OCI-LY3 (cell line): ENCODE data around the gene ZNF853.

Source experiments
- EZH2phosphoT487 ChIP-seq: fragments of 200-600 bp; shearing (Covaris generic); IDR thresholded peaks from 2 replicates; pipeline ENCODE4 v1.6.1; 2018; ENCODE audit warnings: antibody characterized with exemption, mixed run types, low read depth
- TF ChIP-seq, protein P1 (sequence below): fragments of 200-600, 300-600 bp; sonication (generic); IDR thresholded peaks from 2 replicates; pipeline ENCODE4 v1.5.1; 2014; ENCODE audit warnings: antibody characterized with exemption, low read length, low read depth

DNA sequence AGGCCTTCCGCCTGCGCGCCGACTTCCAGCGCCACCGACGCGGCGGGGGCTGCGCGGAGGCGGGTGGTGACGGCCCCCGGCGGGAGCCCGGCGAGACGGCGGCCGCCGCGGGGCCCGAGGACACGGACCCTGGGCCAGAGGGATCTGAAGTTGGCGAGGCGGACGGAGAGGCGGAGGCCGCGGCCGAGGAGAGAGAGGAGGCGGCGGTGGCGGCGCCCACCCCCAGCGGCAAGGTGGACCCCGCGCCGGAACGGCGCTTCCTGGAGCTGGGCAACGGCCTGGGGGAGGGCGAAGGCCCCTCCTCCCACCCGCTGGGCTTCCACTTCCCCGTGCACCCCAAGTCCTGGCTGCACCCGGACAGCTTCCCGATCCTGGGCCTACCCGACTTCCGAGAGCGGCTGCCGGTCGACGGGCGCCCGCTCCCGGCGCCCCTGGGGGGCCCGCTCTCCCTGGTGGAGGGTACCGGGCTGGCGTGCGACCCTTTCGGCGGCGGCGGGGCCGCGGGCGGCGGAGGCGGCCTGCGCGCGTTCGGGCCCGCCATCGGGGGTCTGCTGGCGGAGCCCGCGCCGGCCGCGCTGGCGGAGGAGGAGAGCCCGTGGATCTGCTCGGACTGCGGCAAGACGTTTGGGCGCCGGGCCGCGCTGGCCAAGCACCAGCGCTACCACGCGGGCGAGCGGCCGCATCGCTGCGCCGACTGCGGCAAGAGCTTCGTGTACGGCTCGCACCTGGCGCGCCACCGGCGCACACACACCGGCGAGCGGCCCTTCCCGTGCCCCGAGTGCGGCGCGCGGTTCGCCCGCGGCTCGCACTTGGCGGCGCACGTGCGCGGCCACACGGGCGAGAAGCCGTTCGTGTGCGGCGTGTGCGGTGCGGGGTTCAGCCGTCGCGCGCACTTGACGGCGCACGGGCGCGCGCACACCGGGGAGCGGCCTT lies 37.9 kb downstream of the ZNF853 start:
- TF ChIP-seq, protein P1, sequence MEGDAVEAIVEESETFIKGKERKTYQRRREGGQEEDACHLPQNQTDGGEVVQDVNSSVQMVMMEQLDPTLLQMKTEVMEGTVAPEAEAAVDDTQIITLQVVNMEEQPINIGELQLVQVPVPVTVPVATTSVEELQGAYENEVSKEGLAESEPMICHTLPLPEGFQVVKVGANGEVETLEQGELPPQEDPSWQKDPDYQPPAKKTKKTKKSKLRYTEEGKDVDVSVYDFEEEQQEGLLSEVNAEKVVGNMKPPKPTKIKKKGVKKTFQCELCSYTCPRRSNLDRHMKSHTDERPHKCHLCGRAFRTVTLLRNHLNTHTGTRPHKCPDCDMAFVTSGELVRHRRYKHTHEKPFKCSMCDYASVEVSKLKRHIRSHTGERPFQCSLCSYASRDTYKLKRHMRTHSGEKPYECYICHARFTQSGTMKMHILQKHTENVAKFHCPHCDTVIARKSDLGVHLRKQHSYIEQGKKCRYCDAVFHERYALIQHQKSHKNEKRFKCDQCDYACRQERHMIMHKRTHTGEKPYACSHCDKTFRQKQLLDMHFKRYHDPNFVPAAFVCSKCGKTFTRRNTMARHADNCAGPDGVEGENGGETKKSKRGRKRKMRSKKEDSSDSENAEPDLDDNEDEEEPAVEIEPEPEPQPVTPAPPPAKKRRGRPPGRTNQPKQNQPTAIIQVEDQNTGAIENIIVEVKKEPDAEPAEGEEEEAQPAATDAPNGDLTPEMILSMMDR: no peak
- TF ChIP-seq EZH2phosphoT487: no peak
